Stimulated activated CD8-positive, alpha-beta memory T cell treated with anti-CD3 and anti-CD28 coated beads, Interleukin-7, amount 100 ng/mL, for 24 hours (primary cell): ENCODE data around the gene CYP4A22.
"Not testable (repeated sequence)": the region's sequence is repeated elsewhere in the genome, so short reads cannot be mapped to it uniquely, and the experiment has no call there.

Source experiments
- DNase-seq: peaks from one replicate; pipeline ENCODE4 v3.0.0-alpha.2; 2020; ENCODE audit warnings: low read depth

Gene CYP4A22

GRCh38 chr1:47184822-47185677, 47.8 kb downstream of the CYP4A22 start:
- DNase-seq: no peak

GRCh38 chr1:47186267-47187185, 49.3 kb downstream of the CYP4A22 start:
- DNase-seq: no peak

GRCh38 chr1:47187231-47187925, 50.1 kb downstream of the CYP4A22 start:
- DNase-seq: no peak

GRCh38 chr1:47187926-47188250, 50.6 kb downstream of the CYP4A22 start:
- no peak for DNase-seq

GRCh38 chr1:47188791-47189785, 51.8 kb downstream of the CYP4A22 start:
- no peak for DNase-seq

GRCh38 chr1:47189844-47190508, 52.7 kb downstream of the CYP4A22 start, which contains the start of gene PDZK1IP1:
PDZK1IP1 (minus strand) TSS chr1:47190036; CDS start chr1:47189932, 104 bp downstream.
- no peak for DNase-seq

- DNase-seq: no peak
Observed at GRCh38 chr1:47190509-47190855, 53.2 kb downstream of the CYP4A22 start.

GRCh38 chr1:47190857-47191256, 53.6 kb downstream of the CYP4A22 start:
- no peak for DNase-seq

GRCh38 chr1:47191940-47192457, 54.8 kb downstream of the CYP4A22 start:
- DNase-seq: no peak

GRCh38 chr1:47192458-47193384, 55.5 kb downstream of the CYP4A22 start:
- peak; percentile 34 for DNase-seq

- not testable (repeated sequence) for DNase-seq
Observed at GRCh38 chr1:47193496-47193895, 56.3 kb downstream of the CYP4A22 start.

GRCh38 chr1:47194311-47194710, 57.1 kb downstream of the CYP4A22 start:
- DNase-seq: no peak

GRCh38 chr1:47195981-47196380, 58.7 kb downstream of the CYP4A22 start:
- DNase-seq: not testable (repeated sequence)

GRCh38 chr1:47196622-47197021, 59.4 kb downstream of the CYP4A22 start:
- no peak for DNase-seq

- DNase-seq: no peak
Observed at GRCh38 chr1:47198214-47198613, 61.0 kb downstream of the CYP4A22 start.
